GM19025 (cell line): ENCODE data around the gene MTA3.
"Not testable (repeated sequence)": the region's sequence is repeated elsewhere in the genome, so short reads cannot be mapped to it uniquely, and the experiment has no call there.

Experiments used
- ATAC-seq: cut with Tn5 transposase; IDR thresholded peaks from one replicate; pipeline ENCODE4 v1.9.1; 2021; ENCODE audit warnings: mild to moderate bottlenecking, low read depth, moderate library complexity; ENCODE audit not compliant: unreplicated experiment

Gene MTA3

DNA sequence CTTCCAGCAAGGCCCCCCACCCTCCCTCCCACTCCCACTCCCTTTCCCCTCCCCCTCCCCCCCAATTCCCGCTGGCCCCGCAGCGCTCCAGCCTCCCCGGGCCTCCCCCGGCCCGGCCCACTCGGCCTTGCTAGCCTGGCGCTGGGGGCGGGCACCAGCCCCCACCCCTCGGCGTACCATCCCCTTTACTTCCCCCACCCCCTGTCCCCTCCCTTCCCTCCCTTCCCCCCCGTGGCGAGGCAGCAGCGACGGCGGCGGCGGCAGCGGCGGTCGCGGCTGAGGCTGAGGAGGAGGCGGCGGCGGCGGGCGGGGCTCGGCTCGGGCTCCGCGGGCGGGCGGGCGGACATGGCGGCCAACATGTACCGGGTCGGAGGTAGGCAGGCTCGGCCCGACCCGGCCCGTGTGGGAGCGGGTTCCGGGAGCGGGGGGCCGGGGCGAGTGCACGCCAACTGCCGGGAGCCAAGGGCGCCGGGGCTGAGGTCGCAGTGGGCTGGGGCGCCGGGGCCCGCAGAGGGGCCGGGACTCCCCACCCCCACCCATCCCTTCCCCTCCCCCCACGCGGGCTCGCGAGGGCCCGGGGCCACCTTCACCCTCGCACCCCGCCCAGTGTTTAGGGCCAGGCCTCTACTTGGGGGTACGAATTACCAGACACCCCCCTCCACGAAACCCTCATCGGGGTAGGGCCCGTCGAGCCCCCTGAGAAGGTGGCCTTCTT, at the start of gene MTA3:
Gene MTA3 (plus strand): TSS at position 232 of the 715 bp plus-strand sequence. CDS start 114 bp downstream, at position 346.
- no peak for ATAC-seq

DNA sequence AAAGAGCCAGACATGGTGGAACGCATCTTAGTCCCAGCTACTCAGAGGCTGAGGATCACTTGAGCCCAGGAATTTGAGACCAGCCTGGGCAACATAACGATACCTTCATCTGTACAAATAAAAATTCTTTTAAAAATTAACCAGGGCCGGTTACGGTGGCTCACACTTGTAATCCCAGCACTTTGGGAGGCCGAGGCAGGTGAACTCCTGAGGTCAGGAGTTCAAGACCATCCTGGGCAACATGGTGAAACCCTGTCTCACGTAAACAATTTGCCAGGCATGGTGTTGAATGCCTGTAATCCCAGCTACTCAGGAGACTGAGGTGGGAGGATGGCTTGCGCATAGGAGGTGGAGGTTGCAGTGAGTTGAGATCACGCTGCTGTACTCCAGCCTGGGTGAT, 48.8 kb upstream of the MTA3 start:
- no peak for ATAC-seq

DNA sequence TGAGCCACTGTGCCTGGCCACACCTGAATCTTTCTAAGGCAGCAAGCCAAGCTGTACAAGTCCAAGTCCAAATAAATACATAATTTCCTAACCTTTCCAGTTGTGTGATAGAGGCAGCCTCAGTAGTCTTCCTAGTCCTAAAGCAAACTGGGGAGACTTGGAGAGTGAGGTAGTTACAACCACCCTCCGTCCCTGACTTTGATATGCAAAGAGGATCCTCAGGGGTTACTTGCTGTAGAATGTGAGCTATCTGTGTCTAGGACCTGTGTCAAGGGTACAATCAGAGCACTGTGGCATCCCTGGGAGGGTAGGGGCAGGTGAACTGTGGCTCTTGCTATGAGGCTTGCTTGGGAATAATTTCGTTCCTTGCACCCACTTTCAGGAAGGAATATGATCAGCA, 46.4 kb upstream of the MTA3 start:
- no peak for ATAC-seq

DNA sequence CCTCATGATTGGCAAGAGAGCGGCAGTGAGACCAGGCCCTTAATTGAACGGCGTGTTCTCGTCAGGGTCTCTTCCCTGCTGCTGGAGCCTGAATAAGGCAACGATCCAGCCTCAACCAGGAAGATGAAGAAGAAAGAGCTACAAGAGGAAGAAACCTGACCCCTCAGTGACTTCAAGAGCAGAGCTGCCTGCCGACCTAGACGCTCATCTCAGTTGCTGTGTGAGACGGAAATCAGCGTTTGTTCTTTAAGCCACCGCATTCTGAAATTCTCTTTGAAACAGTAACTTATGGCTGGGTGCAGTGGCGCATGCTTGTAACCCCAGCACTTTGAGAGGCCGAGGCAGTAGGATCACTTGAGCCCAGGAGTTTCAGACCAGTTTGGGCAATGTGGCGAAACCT, 45.1 kb upstream of the MTA3 start:
- ATAC-seq = no peak

DNA sequence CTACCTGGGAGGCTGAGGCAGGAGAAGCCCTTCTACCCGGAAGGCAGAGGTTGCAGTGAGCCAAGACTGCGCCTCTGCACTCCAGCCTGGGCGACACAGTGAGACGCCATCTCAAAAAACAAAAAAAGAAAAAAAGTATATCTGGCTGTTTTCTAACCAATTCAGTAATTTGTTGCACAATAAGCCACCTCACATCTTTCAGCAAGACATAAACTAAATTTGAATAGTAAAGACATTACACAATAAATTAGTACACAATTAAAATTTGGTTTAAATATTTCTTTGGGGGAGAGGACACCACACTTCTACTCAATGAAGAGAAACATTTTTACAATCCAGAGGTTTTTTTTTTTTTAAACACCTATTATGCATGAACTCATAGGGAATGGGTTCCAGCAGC, 36.0 kb upstream of the MTA3 start:
- ATAC-seq = no peak

DNA sequence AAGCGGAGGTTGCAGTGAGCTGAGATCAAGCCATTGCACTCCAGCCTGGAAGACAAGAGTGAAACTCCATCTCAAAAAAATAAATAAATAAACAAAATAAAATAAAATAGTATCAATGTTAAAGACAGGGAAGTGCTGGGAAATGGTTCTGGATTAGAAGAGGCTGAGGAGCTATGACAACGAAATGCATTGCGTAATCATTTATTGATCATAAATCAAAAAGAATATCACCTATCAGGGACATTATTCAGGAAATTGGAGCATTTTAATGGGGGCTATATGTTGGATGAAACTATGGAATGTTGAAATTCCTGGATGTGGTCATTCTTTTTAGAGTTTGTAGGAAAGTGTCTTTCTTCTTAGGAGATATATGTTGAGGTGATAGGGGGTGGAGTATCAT, 30.9 kb upstream of the MTA3 start:
- no peak for ATAC-seq

DNA sequence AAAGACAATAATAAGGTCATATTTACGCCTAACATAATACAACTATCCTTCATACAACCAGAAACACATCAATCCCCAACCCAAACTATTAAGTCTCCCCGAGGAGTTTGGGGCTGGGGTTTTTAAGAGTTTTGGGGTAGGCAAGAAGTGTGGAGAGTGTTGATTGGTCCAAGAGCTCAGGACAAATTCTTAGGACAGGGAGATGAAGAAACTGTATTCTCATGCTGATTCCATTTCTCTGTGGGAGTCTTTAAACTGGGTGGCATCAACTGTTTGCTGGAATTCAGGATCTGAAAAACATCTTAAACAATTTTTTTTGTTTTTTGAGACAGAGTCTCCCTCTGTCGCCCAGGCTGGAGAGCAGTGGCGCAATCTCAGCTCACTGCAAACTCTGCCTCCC, 25.6 kb upstream of the MTA3 start:
- no peak for ATAC-seq

DNA sequence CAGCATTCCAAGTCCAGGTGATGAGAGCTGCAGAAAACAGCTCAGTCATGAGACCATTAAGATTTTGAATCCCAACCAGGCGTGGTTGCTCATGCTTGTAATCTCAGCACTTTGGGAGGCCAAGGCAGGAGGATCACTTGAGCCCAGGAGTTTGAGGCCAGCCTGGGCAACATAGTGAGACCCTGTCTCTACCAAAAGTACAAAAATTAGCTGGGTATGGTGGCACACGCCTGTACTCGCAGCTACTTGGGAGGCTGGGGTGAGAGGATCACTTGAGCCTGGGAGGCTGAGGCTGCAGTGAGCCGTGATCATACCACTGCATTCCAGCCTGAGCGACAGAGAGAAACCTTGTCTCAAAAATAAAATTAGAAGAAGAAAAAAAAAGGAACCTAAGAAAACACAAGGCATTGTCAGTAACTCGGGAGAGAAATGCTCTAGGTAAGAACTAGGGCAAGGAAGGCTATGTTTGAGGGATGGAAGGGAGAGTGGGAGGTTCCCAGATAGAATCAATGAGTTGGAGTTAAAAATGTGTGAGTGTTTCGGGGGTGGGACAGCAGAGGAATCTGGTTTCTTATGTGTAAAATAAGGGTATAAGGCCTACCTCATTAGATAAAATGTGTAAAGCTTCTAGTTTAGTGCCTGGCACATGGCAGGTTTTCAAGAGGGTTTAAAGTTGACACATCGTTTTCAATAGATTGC, 23.3 kb upstream of the MTA3 start:
- no peak for ATAC-seq

DNA sequence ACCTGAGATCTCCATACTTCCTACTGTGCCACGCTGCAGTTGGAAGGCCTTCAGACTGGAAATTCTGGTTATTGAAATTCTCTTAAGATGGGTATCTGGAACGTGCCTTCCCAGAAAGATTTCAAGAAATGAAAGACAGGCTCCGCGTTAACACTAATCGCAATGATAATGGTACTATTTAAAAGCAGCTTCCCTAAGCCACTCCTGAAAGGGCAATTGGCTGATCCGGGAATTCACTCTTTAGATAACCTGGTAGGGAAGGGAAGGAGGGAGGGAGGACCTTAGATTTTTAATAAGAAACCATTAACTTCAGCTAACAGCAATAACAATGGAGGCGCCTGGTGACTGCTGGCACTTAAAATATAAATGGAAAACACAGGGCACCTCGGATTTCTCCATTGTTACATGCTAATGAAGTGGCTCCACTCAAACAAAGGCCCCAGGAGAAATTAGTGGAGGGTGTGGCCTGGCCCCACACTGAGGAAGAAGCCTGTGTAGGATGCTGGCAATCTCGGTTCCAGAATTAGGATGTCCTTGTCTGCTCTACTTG, 22.5 kb upstream of the MTA3 start:
- no peak for ATAC-seq

DNA sequence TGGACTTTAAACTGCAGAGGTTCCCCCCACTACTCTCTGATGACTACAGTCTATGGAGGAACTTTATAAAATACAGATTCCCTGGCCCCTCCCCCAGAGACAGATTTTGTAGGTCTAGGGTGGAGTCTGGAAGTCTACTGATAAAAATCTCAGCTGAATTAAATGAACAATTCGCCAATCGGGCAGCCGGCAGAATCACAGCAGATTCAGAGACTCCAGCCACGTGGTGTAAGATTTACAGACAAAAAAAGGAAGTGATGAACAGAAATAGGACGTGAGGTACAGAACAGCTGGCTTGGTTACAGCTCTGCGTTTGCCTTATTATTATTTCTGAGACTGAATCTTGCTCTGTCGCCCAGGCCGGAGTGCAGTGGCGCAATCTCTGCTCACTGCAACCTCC, 21.4 kb upstream of the MTA3 start:
- no peak for ATAC-seq

DNA sequence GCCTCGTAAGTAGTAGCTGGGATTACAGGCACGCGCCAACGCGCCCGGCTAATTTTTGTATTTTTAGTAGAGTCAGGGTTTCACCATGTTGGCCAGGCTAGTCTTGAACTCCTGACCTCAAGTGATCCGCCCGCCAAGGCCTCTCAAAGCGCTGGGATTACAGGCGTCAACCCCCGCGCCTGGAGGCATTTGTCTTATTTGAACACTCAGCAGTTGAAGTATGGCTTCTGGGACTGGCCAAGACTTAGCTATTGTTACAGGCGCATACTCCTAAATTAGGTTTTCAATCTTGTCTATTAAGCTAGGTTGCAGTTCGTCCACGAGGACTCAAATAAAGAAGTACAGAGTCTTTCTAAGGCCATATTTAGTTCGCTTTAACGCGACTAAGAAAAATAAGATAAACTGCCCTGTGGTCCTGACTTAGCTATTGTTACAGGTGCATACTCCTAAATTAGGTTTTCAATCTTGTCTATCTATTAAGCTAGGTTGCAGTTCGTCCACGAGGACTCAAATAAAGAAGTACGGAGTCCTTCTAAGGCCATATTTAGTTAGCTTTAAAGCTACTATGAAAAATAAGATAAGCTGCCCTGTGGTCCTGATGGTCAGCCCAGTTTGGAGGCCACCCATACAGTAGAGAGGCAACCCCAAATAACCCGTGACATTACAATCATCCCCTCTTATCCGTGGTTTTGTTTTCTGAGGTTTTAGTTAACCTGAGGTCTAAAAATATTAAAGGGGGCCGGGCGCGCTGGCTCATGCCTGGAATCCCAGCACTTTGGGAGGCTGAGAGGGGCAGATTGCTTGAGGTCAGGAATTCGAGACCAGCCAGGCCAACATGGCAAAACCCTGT, 20.8 kb upstream of the MTA3 start:
- ATAC-seq = no peak

DNA sequence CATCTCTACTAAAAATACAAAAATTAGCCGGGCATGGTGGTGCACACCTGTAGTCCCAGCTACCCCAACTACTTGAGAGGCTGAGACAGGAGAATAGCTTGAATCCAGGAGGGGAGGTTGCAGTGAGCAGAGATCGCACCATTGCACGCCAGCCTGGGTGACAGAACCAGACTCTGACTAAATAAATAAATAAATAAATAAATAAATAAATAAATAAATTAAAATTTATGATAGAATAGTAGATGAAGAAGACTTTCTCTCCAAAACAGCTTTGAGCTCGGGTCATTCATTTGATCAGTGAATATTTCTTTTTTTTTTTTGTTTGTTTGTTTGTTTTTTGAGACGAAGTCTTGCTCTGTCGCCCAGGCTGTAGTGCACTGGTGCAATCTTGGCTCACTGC, 17.6 kb upstream of the MTA3 start:
- no peak for ATAC-seq

DNA sequence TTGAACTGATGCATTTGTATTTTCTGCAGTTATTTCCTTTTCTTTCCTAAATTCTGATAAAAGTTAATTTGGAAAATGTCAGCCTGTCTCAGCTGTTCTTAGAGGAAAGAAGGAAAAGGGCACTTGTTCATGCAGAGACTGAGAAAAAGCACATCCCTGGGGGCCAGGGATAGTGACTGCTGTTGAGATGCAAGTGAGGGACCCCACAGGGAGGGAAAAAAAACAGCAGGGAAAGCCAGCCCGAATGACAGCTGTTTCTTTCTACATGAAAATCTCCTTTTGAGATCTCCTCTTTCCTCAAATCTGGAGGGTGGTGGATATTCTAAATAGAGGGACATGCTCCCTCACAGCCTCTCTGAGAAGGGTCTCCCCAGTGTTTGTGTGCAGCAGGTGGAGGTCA, 14.0 kb upstream of the MTA3 start:
- no peak for ATAC-seq

DNA sequence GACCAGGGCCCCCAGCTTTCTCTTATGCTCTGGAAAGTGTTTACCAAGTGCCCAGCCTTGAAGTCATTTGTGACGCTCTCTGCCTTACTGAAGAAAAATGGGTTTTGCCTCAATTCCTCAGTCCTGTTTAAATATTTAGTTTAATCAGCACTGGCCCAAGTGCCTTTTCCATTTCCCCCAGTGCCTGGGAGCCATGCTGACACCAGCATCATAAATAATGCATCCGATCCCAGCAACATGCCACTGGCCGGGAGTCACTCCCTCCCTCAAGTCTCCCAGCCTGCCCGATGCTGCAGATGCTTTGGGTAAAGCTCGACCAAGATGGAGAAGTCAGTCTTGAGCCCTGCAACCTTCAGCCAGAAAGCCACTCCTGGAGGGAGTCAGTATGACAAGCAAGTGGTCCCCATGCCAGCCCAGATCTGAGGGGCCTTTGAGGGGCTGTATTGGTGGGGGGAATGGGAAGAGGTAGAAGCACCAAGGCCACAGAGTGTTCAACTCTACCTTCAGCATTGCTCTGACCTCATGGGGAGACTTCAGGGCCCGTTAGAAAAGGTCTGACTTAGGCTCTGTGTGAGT, 12.0 kb upstream of the MTA3 start:
- no peak for ATAC-seq

DNA sequence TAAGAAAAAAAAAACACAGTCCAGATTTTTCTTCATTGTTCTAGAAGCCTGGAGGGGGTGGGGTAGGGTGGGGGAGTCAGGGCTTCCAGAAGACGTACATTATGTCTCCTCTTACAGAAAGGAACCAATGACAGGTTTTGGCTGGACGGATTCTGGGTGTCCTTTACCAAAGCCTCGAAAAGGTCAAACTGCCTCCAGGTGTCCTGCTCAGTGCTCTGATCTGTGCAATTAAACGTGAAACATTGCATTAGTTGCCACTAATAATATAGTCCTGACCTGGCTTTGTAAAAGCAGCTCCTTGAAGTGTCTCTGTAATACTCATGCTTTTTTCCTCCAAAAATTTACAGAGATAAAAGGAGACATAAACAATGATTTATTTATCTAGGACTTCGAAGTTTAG, 11.1 kb upstream of the MTA3 start:
- ATAC-seq = no peak

DNA sequence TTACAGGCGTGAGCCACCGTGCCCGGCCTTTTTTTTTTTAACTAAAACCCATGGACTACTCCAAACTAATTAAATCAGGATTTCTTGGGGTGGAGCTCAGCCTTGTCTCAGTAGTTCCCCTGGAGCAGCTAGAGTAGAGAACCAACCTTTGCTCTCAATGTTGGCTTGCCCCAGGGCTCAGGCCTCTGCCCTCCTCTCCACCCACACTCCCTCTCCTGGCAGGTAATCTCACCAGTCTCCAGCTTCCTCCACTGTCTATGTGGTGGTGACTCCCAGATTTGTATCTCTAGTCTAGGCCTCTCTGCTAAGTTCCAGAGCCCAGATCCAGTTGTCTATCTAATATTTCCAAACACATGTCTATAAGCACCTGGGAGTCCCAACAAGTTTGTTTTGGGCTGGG, 9.6 kb upstream of the MTA3 start:
- ATAC-seq = no peak

DNA sequence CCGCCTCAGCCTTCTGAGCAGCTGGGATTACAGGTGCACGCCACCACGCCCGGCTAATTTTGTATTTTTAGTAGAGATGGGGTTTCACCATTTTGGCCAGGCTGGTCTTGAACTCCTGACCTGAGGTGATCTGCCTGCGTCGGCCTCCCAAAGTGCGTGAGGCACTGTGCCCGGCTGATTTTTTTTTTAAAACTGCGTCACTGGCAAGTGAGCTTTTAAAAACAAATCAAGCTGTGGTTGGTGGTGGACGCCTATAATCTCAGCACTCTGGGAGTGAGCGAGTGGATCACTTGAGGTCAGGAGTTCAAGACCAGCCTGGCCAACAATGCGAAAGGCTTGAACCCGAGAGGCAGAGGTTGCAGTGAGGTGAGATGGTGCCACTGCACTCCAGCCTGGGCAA, 8.3 kb upstream of the MTA3 start:
- ATAC-seq = not testable (repeated sequence)

DNA sequence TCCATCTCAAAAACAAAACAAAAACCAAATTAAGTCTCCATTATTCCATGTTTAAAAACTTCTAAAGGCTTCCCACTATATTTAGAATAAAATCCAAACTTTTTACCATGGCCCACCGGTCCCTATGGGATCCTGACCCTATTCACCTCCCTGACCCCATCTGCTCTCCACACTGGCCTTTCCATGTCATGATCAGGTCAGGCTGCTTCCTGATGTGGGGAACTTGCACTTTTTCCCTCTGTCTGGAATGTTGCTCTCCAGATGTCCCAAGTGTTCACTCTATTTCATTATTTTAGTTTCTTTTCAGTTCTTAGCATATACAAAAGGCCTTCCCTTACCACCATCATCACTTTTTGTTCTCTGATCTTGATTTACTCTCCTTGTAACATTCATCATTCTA, 7.5 kb upstream of the MTA3 start:
- no peak for ATAC-seq

DNA sequence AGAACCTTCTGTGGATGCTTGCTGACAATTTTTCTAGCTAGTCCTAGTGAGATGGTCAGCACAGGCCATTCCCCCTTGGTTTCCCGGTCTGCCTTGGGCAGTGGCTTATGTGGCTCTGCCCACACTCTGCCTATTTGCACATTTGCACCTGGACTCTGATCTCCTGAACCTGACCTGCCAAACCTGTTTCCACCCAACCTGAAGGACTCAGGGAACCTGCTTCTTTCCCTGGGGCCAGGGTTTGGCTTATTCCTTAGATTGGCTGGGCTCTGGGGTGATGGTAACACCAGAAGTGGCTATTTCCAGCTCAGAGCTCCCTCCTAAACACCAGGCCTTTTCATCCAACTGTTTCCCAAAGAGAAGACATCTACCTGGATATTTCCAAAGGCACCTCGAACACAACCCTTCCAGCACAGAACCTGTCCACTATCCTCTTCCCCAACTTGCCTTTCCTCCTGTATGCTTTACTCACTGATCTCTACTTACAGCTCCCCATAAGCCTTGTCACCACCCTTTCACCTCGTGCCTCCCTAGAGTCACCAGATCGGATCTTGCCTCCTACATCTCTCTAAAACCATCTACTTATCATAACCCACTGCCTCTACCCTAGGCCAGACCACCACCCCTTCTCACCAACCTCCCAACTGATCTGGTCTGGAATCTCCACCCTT, 5.8 kb upstream of the MTA3 start:
- ATAC-seq = no peak

DNA sequence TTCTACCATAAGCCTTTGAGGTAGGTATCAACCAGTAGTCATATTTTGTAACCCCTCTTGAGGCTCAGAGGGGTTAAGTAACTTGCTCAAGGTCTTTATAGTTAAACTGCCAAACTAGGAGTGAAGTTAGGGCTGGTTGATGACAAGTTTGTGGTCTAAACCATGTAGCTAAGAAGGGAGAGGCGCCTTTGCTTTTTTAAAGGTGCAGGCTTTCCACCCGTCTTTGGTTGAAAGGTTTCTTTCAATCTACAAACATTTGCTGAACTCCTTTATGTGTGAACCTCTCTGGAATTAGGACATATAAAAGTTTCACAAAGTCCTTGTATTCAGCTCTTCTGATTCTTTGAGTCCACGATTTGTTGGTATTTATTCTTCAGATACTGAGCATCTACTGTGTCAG, 2.4 kb upstream of the MTA3 start:
- no peak for ATAC-seq
